Suprapubic skin (tissue), 4 donors: Measurements from ENCODE around the gene PFDN5. TPM values are rescaled to one million over a fixed set of nuclear protein-coding genes. Genes with fewer than 3 reads are reported as not detected.
A peak's percentile ranks its signal among the peaks of the same experiment; 100 is the strongest.

Experiments used
- DNase-seq, 2 donors: peaks; one replicate each; pipeline ENCODE4 v3.0.0-alpha.2; 2019; ENCODE audit warnings: low spot score in 2 of 2
- H3K27ac ChIP-seq: fragments of 200-600 bp; sonication (generic); one replicate; pipeline ENCODE4 v1.5.1; 2019
- H3K27me3 ChIP-seq: fragments of 200-600 bp; sonication (generic); one replicate; pipeline ENCODE4 v1.5.1; 2019
- H3K36me3 ChIP-seq: fragments of 200-600 bp; sonication (generic); one replicate; pipeline ENCODE4 v1.5.1; 2019
- H3K4me1 ChIP-seq: fragments of 200-600 bp; sonication (generic); one replicate; pipeline ENCODE4 v1.5.1; 2019
- H3K4me3 ChIP-seq: fragments of 200-600 bp; sonication (generic); one replicate; pipeline ENCODE4 v1.5.1; 2019; ENCODE audit warnings: mild to moderate bottlenecking
- H3K9me3 ChIP-seq: fragments of 200-600 bp; sonication (generic); one replicate; pipeline ENCODE4 v1.5.1; 2019
- EP300 ChIP-seq: sonication (generic); formaldehyde crosslinking; IDR thresholded peaks from one replicate; pipeline ENCODE4 v1.6.1; 2017; ENCODE audit warnings: antibody characterized with exemption
- POLR2A ChIP-seq, 2 donors: fragments of 450-650 bp; IDR thresholded peaks; one replicate each; pipeline ENCODE4 v1.6.1; 2017; ENCODE audit warnings: antibody characterized with exemption in 2 of 2, mild to moderate bottlenecking in 2 of 2, moderate library complexity in 2 of 2
- POLR2AphosphoS5 ChIP-seq, 3 donors: sonication (generic); formaldehyde crosslinking; IDR thresholded peaks; one replicate each; pipeline ENCODE4 v1.6.1; 2017; ENCODE audit warnings: antibody characterized with exemption in 3 of 3
- WGBS: methylation state at CpG from one replicate; pipeline ENCODE4 v1.1.5; 2018; 5-methylcytosine and 5-hydroxymethylcytosine counted together
- total RNA-seq, 4 donors: library from RNA; depleted of rRNA; stranded (reverse); fragments of >200 nt; gene quantifications; one replicate each; pipeline ENCODE4 v1.1.0, GENCODE V29; 2016
- TF ChIP-seq, protein P1 (sequence below), 2 donors: fragments of 200-600 bp in 1 of 2; fragments of 450-650 bp in 1 of 2; sonication (generic) in 1 of 2; IDR thresholded peaks; one replicate each; pipeline ENCODE4 v1.5.1; 2016 to 2019; ENCODE audit warnings: antibody characterized with exemption in 2 of 2, mild to moderate bottlenecking in 1 of 2, moderate library complexity in 1 of 2

Gene PFDN5
- total RNA-seq, 4 donors from 2014 or later = 457 to 612 (median 511) TPM

DNA sequence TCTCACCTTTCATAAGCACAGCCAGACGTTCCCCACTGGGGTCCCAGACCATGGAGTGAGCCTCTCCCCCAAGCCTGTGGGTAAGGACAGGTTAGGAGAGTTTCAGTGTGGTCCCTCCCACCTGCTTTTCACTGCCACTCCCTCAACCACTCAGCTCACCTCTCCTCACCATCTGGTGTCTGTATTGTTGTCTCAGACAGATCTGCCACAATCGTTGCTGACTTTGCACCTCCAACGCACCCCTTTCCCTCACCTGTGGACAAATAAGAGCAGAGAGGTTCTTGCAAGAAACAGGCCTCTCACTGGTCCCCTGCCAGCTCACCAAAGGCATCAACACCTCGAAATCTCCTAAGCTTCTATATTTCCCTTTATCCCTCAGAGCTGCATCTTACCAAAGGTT lies 12.9 kb downstream of the PFDN5 start:
- Histone ChIP-seq H3K9me3 (no peaks in the 10 kb centered on the region), H3K36me3 (peaks cover 81% of the 10 kb centered on the region), H3K4me1 (no peaks in the 10 kb centered on the region), H3K27me3 (no peaks in the 10 kb centered on the region), H3K27ac (no peak overlapping the region), H3K4me3 (no peak overlapping the region)
- 73% methylated on average over 4 of the region's 4 CpGs for WGBS
- DNase-seq = no peak
- TF ChIP-seq, protein P1, sequence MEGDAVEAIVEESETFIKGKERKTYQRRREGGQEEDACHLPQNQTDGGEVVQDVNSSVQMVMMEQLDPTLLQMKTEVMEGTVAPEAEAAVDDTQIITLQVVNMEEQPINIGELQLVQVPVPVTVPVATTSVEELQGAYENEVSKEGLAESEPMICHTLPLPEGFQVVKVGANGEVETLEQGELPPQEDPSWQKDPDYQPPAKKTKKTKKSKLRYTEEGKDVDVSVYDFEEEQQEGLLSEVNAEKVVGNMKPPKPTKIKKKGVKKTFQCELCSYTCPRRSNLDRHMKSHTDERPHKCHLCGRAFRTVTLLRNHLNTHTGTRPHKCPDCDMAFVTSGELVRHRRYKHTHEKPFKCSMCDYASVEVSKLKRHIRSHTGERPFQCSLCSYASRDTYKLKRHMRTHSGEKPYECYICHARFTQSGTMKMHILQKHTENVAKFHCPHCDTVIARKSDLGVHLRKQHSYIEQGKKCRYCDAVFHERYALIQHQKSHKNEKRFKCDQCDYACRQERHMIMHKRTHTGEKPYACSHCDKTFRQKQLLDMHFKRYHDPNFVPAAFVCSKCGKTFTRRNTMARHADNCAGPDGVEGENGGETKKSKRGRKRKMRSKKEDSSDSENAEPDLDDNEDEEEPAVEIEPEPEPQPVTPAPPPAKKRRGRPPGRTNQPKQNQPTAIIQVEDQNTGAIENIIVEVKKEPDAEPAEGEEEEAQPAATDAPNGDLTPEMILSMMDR (IDR thresholded peaks at IDR 0.05) = no peak

DNA sequence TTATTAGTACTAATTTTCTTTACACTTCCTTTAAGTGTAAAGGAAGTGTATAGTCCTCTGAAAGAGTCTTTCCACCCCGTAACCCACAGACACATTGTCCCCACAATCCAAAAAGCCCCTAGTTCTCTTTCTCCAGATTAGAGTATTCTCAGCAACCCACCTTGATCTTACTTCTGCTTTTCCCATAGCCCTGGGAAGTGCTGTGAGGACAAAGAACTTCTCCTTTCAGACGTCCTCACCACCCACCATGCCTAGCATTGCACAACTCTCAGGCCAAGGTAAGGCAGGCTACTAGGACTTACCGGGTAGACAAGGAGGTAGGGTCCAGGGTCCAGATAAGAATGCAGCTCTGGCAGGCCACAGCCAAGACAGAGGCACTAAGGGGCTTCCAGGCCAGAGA lies 18.7 kb downstream of the PFDN5 start:
- H3K36me3 ChIP-seq = peaks cover 78% of the 10 kb centered on the region
- TF ChIP-seq EP300 = no peak
- 100% methylated on average over 2 of the region's 3 CpGs for WGBS

GRCh38 chr12:53320352-53321195 lies 25.2 kb downstream of the PFDN5 start:
- WGBS = 19% methylated on average over 10 of the region's 10 CpGs
- peak overlapping the region; percentile 80 for H3K4me3 ChIP-seq
- no peak for TF ChIP-seq POLR2A (IDR thresholded peaks at IDR 0.05)
- no peak for TF ChIP-seq POLR2AphosphoS5 (IDR thresholded peaks at IDR 0.05)
- TF ChIP-seq, protein P1 (IDR thresholded peaks at IDR 0.05) = no peak
- TF ChIP-seq EP300 = no peak
- H3K36me3 ChIP-seq = peaks cover 32% of the 10 kb centered on the region
- peaks cover 46% of the 10 kb centered on the region for H3K4me1 ChIP-seq
- peak overlapping the region; percentile 84 for H3K27ac ChIP-seq
- DNase-seq = no peak
- no peaks in the 10 kb centered on the region for H3K9me3 ChIP-seq
- no peaks in the 10 kb centered on the region for H3K27me3 ChIP-seq

More for the DNA sequence above, 18.7 kb downstream of the PFDN5 start:
- no peak for DNase-seq
- H3K4me1 ChIP-seq = no peaks in the 10 kb centered on the region
- no peaks in the 10 kb centered on the region for H3K9me3 ChIP-seq
- H3K27me3 ChIP-seq = no peaks in the 10 kb centered on the region
- no peak overlapping the region for H3K27ac ChIP-seq
- no peak overlapping the region for H3K4me3 ChIP-seq

DNA sequence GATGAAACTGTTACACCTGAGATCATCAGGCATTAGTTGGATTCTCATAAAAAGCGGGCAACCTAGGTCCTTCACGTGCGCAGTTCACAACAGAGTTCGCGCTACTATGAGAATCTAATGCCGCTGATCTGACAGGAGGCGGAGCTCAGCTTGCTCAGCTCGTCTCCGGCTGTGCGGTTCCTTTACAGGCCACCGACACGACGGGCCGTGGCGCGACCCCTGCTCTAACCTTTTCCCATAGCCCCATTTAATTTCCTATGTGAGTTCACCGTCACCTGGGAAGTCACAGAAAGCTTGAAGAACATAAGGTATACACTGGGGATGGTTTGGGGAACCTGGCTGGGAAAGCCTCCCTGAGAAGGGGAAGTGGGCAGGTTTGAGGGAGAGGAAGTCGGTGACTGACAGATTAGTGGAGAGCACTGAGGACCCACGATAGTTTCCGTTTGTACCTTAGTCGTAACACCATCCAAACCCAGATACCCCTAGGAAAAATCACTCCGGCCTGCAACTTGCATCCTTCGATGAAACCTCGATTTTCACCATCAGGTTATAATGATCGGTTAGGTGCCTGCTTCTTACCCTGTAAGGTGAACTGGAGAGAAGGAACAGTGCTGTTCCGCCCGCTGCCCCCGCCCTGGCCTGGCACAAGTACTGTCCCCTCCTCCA lies 28.9 kb downstream of the PFDN5 start:
- TF ChIP-seq POLR2AphosphoS5 (IDR thresholded peaks at IDR 0.05) = no peak
- TF ChIP-seq, protein P1 (IDR thresholded peaks at IDR 0.05) = no peak
- TF ChIP-seq EP300 = no peak
- TF ChIP-seq POLR2A (IDR thresholded peaks at IDR 0.05) = no peak
- Histone ChIP-seq H3K4me3 (peak overlapping the region; percentile 71), H3K9me3 (no peaks in the 10 kb centered on the region), H3K27ac (peak overlapping the region; percentile 88), H3K36me3 (peaks cover under 1% of the 10 kb centered on the region), H3K27me3 (no peaks in the 10 kb centered on the region), H3K4me1 (peaks cover 55% of the 10 kb centered on the region)
- WGBS = 20% methylated on average over 27 of the region's 28 CpGs
- no peak for DNase-seq

- Histone ChIP-seq H3K4me3 (peak overlapping the region; percentile 71), H3K9me3 (no peaks in the 10 kb centered on the region), H3K27ac (peak overlapping the region; percentile 88), H3K4me1 (peaks cover 53% of the 10 kb centered on the region), H3K27me3 (no peaks in the 10 kb centered on the region), H3K36me3 (no peaks in the 10 kb centered on the region)
- WGBS = under 1% methylated on average over 39 of the region's 69 CpGs
- TF ChIP-seq POLR2A (IDR thresholded peaks at IDR 0.05) = peak; percentile 51 to 67
- TF ChIP-seq, protein P1 (IDR thresholded peaks at IDR 0.05) = peak; percentile 75 to 79
- TF ChIP-seq EP300 = no peak
- TF ChIP-seq POLR2AphosphoS5 (IDR thresholded peaks at IDR 0.05) = peak in 2 of 3 donors; percentile 31 to 72
- peak; percentile 95 for DNase-seq
These were observed 29.6 kb downstream of the PFDN5 start for GRCh38 chr12:53324779-53325510.
